HG03280 (cell line): ENCODE results near the gene POMP.
"Not testable (repeated sequence)": the region's sequence is repeated elsewhere in the genome, so short reads cannot be mapped to it uniquely, and the experiment has no call there.

ENCODE experiments used
- ATAC-seq: cut with Tn5 transposase; IDR thresholded peaks from one replicate; pipeline ENCODE4 v1.9.1; 2021; ENCODE audit warnings: mild to moderate bottlenecking, moderate library complexity; ENCODE audit not compliant: unreplicated experiment

Gene POMP

GRCh38 chr13:28693605-28694491 lies 34.9 kb downstream of the POMP start:
- ATAC-seq: not testable (repeated sequence)

GRCh38 chr13:28697441-28697840 lies 38.5 kb downstream of the POMP start:
- ATAC-seq: no peak

DNA sequence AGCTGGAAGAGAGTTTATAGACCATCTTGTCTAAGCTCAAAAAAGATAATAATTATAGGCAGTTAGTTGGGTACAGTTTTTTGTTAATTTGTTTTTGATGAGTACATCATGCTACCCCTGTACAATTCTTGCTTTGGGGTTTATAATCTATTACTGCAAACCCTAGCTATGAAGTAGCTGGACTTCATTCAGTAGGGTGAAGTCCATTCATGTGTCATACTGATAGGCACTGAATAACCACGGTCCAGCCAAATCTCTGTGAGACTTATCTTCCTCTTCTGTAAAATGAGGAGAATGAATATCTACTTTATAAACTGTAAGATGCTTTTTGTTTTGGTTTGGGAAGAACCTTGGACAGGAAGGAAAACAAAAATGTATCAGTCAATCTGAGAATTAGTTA lies 40.3 kb downstream of the POMP start:
- ATAC-seq: no peak

GRCh38 chr13:28704282-28704681 lies 45.4 kb downstream of the POMP start:
- ATAC-seq: no peak

GRCh38 chr13:28704919-28705318 lies 46.0 kb downstream of the POMP start:
- no peak for ATAC-seq

- no peak for ATAC-seq
Observed at GRCh38 chr13:28705461-28706083, 46.6 kb downstream of the POMP start.

DNA sequence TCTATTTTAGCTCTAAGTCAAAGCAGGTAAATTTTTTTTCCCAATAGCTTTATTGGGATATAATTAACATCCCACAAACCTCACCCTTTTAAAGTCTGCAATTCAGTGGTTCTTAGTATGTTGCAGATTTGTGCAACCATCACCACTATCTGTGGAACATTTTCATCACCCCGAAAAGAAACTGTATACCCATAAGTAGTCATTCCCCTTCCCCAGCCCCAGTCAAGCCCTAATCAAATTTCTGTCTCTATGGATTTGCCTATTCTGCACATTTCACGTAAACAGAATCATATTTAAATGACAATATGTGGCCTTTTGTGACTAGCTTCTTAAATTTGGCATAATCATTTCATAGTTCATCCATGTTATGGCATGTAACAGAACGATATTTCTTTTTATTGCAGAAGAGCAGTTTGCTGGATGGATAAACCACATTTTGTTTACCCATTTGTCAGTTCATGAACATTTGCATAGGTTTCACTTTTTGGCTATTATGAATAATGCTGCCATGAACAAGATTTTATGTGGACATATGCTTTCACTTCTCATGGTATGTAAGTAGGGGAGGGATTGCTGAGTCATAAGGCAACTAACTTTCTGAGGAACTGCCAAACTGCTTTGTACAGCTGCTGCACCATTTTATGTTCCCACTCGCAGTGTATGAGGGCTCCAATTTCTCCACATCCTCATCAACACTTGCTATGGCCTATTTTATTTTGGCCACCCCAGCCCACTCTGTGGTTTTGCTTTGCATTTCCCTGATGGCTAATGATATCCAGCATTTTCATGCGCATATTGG lies 48.9 kb downstream of the POMP start:
- ATAC-seq: peak; percentile 95

GRCh38 chr13:28710161-28710560 lies 51.2 kb downstream of the POMP start:
- ATAC-seq: no peak

- ATAC-seq: no peak
Observed at GRCh38 chr13:28714651-28715050, 55.7 kb downstream of the POMP start.

DNA sequence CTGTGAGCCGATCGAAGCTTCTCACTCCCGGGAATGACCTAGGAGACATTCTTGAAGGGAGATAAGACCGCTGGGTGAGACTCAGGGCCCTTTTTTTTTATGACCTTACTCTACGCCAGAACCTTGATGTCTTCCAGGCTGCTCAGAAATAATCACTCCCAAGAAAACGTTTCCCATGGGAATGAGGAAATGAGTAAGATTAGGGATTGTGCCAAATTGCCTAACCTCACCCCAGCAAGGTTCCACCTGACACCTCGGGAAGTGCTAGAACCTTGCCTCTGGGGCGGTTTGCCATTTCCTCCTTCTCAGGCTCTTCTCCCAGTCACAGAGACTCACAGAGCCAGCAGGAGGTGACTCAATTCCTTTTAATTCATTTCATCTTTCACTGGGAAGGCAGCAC lies 57.6 kb downstream of the POMP start:
- ATAC-seq: no peak

GRCh38 chr13:28717170-28717569 lies 58.2 kb downstream of the POMP start:
- no peak for ATAC-seq

GRCh38 chr13:28718196-28718542 lies 59.2 kb downstream of the POMP start:
- no peak for ATAC-seq

DNA sequence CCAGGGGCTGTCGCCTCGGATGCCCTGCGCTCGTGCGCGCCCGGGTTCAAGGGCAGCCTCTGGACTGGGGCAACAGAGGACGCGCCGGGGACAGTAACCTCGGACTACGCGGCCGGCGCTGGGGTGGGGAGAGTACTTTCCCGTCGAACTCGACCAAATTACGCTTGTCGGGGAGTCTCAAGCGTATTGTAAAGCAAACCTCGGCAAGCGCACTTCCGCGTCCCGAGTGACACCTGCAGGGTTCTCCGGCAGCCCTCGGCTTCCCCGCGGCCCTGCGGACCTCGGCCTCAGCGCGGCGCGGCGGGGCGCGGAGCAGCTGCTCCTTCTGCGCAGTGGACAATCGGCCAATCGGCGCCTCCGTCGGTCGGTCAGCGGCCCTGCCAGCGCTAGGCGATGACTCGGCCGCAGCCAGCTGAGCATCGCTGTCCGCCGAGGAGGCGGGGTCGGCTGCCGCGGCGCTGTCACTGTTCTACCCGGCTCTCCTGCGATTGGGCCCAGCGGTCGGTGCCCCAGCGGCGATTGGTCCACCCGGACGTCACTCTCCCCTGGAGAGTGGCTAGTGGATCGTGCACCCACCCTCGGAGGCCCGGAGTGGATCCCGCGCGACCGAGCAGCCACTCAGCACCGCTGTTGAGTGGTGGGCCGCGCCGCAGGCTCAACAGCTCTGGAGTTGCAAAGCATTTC lies 59.8 kb downstream of the POMP start, which contains the start of gene SLC46A3:
TSS of gene SLC46A3 (minus strand) at position 428 of the 684 bp plus-strand sequence. CDS start 972 bp downstream, outside the sequence.
- peak; percentile 99 for ATAC-seq

- no peak for ATAC-seq
Observed at GRCh38 chr13:28719227-28720055, 60.5 kb downstream of the POMP start.

GRCh38 chr13:28723806-28724205 lies 64.9 kb downstream of the POMP start:
- no peak for ATAC-seq

GRCh38 chr13:28725046-28725610 lies 66.2 kb downstream of the POMP start:
- ATAC-seq: no peak
